Measurements from ENCODE around the gene KCTD8. TPM values are rescaled to one million over a fixed set of nuclear protein-coding genes. Genes with fewer than 3 reads are reported as not detected.

The KCTD8 gene
- not detected in 2 replicates for total RNA-seq

DNA sequence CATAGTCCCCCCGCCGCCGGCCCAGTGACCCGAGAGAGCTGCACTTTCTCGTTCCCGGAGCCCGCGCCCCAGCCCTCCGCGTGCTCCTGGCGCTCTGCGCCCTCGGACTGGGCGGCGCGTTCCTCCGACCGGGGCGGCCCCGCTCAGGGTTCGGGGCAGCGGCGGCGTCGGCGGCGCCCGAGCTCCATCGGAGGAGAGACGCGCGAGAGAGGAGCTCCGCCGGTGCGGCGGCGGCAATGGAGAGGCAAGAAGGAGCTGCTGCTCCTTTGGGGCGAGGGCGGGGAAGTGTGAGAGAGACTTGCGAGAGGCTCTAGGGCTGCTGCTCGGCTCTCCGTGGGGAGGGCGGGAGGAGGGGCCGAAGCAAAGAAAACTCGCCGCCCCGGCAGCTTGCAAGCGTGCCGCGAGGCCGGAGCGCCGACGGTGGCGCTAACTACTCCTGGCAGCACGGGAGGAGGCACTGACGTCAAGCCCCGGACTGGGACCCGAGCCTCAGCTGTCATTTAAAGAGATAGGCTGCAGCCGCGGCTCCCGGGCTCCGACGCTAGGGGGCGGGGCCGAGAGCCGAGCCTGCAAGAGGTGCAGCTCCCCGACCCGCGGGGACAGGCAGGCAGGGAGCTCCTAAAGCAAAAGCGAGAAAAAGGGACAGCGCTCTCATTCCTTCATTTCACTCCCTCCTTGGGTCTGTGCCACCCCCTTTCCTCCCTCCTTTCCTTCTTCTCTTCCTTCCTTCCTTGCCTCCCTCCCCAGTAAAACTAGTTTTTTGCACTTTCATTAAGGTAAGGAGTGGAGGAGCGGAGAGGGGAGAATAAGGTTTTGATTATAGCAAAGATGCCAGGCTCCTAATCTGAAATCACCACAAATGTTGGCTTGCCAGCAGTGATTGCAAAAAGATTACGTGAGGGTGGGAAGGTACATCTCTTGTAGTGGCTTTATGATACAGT, at the start of gene KCTD8:
TSS of gene KCTD8 (minus strand) at position 289 of the 941 bp plus-strand sequence.

Other genes starting within 250 kb of the KCTD8 start
- not detected in 2 replicates for gene YIPF7, start 202.8 kb upstream of the KCTD8 start, total RNA-seq
- gene GUF1, start 229.6 kb upstream of the KCTD8 start, total RNA-seq: 8.8 and 9.8 TPM in 2 replicates

Measured in smooth muscle cell of bladder (primary cell).